ENCODE data around the gene KLHL4. TPM values are rescaled to one million over a fixed set of nuclear protein-coding genes. Genes with fewer than 3 reads are reported as not detected.

KLHL4 gene, protein sequence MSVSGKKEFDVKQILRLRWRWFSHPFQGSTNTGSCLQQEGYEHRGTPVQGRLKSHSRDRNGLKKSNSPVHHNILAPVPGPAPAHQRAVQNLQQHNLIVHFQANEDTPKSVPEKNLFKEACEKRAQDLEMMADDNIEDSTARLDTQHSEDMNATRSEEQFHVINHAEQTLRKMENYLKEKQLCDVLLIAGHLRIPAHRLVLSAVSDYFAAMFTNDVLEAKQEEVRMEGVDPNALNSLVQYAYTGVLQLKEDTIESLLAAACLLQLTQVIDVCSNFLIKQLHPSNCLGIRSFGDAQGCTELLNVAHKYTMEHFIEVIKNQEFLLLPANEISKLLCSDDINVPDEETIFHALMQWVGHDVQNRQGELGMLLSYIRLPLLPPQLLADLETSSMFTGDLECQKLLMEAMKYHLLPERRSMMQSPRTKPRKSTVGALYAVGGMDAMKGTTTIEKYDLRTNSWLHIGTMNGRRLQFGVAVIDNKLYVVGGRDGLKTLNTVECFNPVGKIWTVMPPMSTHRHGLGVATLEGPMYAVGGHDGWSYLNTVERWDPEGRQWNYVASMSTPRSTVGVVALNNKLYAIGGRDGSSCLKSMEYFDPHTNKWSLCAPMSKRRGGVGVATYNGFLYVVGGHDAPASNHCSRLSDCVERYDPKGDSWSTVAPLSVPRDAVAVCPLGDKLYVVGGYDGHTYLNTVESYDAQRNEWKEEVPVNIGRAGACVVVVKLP
- total RNA-seq = 5.8 and 10.9 TPM in 2 replicates

GRCh38 chrX:87517571-87518141, at the start of gene KLHL4:
KLHL4 (plus strand) TSS chrX:87517802; CDS start chrX:87517894, 92 bp downstream.

Data from cardiac atrium fibroblast (primary cell).